BJ (cell line): ENCODE results near the gene PRKACA. TPM values are rescaled to one million over a fixed set of nuclear protein-coding genes. Genes with fewer than 3 reads are reported as not detected.
A peak's percentile ranks its signal among the peaks of the same experiment; 100 is the strongest.
"Not testable (repeated sequence)": the region's sequence is repeated elsewhere in the genome, so short reads cannot be mapped to it uniquely, and the experiment has no call there.

Experiments
- CTCF ChIA-PET: fragments of 350-600 bp; formaldehyde crosslinking; extraction: SDS; loops from one replicate; lab custom pipeline; 2021; ENCODE audit warnings: antibody characterized with exemption, inconsistent platforms; lab: Yijun Ruan, JAX
- POLR2A ChIA-PET: fragments of 300-600 bp; sonication (Branson Sonifier 250); formaldehyde crosslinking; extraction: SDS; loops from one replicate; lab custom pipeline; 2021; ENCODE audit warnings: antibody characterized with exemption; lab: Charles Lee
- DNase-seq: peaks from one replicate; pipeline ENCODE4 v3.0.0-alpha.2; 2011; ENCODE audit warnings: low read depth
- H3K27me3 ChIP-seq: 2 replicates; pipeline ENCODE4 v1.6.0; 2011; ENCODE audit warnings: low read length; ENCODE audit not compliant: control insufficient read depth, insufficient read depth
- H3K36me3 ChIP-seq: 2 replicates; pipeline ENCODE4 v1.5.1; 2011; ENCODE audit warnings: low read length; ENCODE audit not compliant: control insufficient read depth, insufficient read depth
- H3K4me3 ChIP-seq: 2 replicates; pipeline ENCODE4 v1.5.1; 2011; ENCODE audit warnings: low read depth, mild to moderate bottlenecking, control low read depth, low read length
- polyA plus RNA-seq: library from polyadenylated mRNA; depleted of rRNA; stranded (reverse); fragments of >200 nt; gene quantifications from 2 replicates; pipeline ENCODE4 v1.2.3, GENCODE V29; 2011; rRNA removed
- TF ChIP-seq, protein P1 (sequence below): IDR thresholded peaks from 2 replicates; pipeline ENCODE4 v1.5.1; 2011; ENCODE audit warnings: low read depth, mild to moderate bottlenecking, control low read depth, inconsistent platforms, low read length, moderate library complexity; ENCODE audit not compliant: insufficient read depth

The PRKACA gene
- polyA plus RNA-seq, 1 experiment: 35.4 TPM

DNA sequence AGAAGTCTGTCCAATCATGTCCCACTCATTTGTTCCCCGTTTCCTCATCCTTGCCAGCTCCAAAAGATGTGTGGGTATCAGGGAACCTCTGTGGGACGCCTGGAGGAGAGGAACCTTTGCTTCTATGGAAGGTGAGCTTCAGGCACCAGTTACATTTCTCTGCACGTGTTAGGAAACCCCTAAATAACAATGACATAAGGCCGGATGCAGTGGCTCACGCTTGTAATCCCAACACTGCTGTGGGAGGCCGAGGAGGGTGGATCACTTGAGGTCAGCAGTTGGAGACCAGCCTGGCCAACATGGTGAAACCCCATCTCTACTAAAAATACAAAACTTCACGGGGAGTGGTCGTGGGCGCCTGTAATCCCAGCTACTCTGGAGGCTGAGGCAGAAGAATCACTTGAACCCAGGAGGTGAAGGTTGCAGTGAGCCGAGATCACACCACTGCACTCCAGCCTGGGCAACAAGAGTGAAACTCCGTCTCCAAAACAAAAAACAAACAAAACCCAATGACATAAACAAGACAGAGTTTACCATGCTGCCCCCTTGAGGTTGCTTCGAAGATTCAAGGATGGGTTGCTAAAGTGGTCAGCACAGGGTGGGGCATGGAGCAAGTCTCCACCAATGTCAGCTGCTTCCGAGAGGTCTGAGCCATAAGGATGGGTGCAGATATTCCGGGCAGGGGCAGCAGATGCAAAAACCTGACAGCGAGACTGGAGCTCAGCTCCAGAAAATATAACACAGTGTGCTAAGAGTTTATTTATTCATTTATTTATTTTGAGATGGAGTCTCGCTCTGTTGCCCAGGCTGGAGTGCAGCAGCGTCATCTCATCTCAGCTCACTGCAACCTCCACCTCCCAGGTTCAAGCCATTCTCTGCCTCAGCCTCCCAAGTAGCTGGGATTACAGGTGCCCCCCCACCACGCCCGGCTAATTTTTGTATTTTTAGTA is 74.6 kb downstream of the PRKACA start:
- not testable (repeated sequence) for H3K36me3 ChIP-seq, H3K27me3 ChIP-seq, H3K4me3 ChIP-seq, DNase-seq
- ChIA-PET POLR2A (interaction anchor here (0.6 kb wide), 1 partner anchor 30 kb away, joined by 4 read pairs; no protein-coding TSS in a partner anchor), CTCF (interaction anchor here (0.7 to 4.1 kb wide), 21 partner anchors 8 to 168 kb away, joined by 3 to 23 read pairs (median 4); partner anchors contain the start of genes DCAF15, IL27RA and MISP3)
- TF ChIP-seq, protein P1, sequence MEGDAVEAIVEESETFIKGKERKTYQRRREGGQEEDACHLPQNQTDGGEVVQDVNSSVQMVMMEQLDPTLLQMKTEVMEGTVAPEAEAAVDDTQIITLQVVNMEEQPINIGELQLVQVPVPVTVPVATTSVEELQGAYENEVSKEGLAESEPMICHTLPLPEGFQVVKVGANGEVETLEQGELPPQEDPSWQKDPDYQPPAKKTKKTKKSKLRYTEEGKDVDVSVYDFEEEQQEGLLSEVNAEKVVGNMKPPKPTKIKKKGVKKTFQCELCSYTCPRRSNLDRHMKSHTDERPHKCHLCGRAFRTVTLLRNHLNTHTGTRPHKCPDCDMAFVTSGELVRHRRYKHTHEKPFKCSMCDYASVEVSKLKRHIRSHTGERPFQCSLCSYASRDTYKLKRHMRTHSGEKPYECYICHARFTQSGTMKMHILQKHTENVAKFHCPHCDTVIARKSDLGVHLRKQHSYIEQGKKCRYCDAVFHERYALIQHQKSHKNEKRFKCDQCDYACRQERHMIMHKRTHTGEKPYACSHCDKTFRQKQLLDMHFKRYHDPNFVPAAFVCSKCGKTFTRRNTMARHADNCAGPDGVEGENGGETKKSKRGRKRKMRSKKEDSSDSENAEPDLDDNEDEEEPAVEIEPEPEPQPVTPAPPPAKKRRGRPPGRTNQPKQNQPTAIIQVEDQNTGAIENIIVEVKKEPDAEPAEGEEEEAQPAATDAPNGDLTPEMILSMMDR: peak; percentile 61

Other genes starting within 250 kb of the PRKACA start
- 0.20 and 0.55 TPM in 2 replicates for gene NANOS3, start 240.6 kb downstream of the PRKACA start, polyA plus RNA-seq
- gene BRME1, start 211.6 kb downstream of the PRKACA start, polyA plus RNA-seq: 0.38 and 0.94 TPM in 2 replicates
- 8.0 and 13.1 TPM in 2 replicates for gene CC2D1A, start 211.6 kb downstream of the PRKACA start, polyA plus RNA-seq
- 12.5 and 18.6 TPM in 2 replicates for gene PODNL1, start 179.3 kb downstream of the PRKACA start, polyA plus RNA-seq
- 11.0 and 20.0 TPM in 2 replicates for gene DCAF15, start 165.3 kb downstream of the PRKACA start, polyA plus RNA-seq
- gene RFX1, start 111.4 kb downstream of the PRKACA start, polyA plus RNA-seq: 0.37 and 0.78 TPM in 2 replicates
- gene RLN3, start 89.6 kb downstream of the PRKACA start, polyA plus RNA-seq: not detected in 2 replicates
- 4.4 and 6.6 TPM in 2 replicates for gene IL27RA, start 86.0 kb downstream of the PRKACA start, polyA plus RNA-seq
- gene PALM3, start 55.7 kb downstream of the PRKACA start, polyA plus RNA-seq: 0.15 and 0.17 TPM in 2 replicates
- gene MISP3, start 45.0 kb downstream of the PRKACA start, polyA plus RNA-seq: 0.39 and 0.58 TPM in 2 replicates
- gene C19orf67, start 32.0 kb downstream of the PRKACA start, polyA plus RNA-seq: not detected in 2 replicates
- gene SAMD1, start 27.0 kb downstream of the PRKACA start, polyA plus RNA-seq: 7.4 and 9.2 TPM in 2 replicates
- gene ASF1B, start 18.8 kb upstream of the PRKACA start, polyA plus RNA-seq: 8.2 and 11.1 TPM in 2 replicates
- 1.6 and 4.0 TPM in 2 replicates for gene ADGRL1, start 88.4 kb upstream of the PRKACA start, polyA plus RNA-seq